Progenitor cell of endocrine pancreas (in vitro differentiated cells): Measurements from ENCODE around the gene ADK. TPM values are rescaled to one million over a fixed set of nuclear protein-coding genes. Genes with fewer than 3 reads are reported as not detected.

Experiments used
- DNase-seq: peaks from one replicate; pipeline ENCODE4 v3.0.0; 2021; ENCODE audit warnings: low spot score; ENCODE audit not compliant: unreplicated experiment
- H3K27ac Mint-ChIP-seq: 2 replicates; pipeline ENCODE4 v1.8.0; 2021; ENCODE audit warnings: mild to moderate bottlenecking, moderate library complexity, mixed read lengths
- H3K27me3 Mint-ChIP-seq: 2 replicates; pipeline ENCODE4 v1.8.0; 2021; ENCODE audit warnings: mixed read lengths
- H3K36me3 Mint-ChIP-seq: 2 replicates; pipeline ENCODE4 v1.8.0; 2022; ENCODE audit warnings: mixed read lengths; ENCODE audit not compliant: insufficient read depth
- H3K4me1 Mint-ChIP-seq: 2 replicates; pipeline ENCODE4 v1.8.0; 2021; ENCODE audit warnings: low read depth, mixed read lengths
- H3K4me3 Mint-ChIP-seq: 2 replicates; pipeline ENCODE4 v1.8.0; 2021; ENCODE audit warnings: low read depth, mild to moderate bottlenecking, moderate library complexity, mixed read lengths
- H3K9me3 Mint-ChIP-seq: 2 replicates; pipeline ENCODE4 v1.8.0; 2021; ENCODE audit warnings: low read depth, mixed read lengths
- CTCF ChIP-seq: fragments of 200-600 bp; sonication (generic); IDR thresholded peaks from one replicate; pipeline ENCODE4 v1.5.0; 2021; ENCODE audit warnings: antibody characterized with exemption, mild to moderate bottlenecking; ENCODE audit not compliant: unreplicated experiment
- total RNA-seq: library from RNA; stranded (reverse); gene quantifications from 2 replicates; pipeline ENCODE4 v1.2.1, GENCODE V29; 2021

The ADK gene
- total RNA-seq, 1 donor from 2014 or later, result 20.7 TPM

- Mint-ChIP-seq H3K9me3 (peaks cover 3% of the 10 kb centered on the region), H3K4me1 (peaks cover 10% of the 10 kb centered on the region), H3K27me3 (no peaks in the 10 kb centered on the region), H3K4me3 (no peak overlapping the region), H3K36me3 (peaks cover 4% of the 10 kb centered on the region), H3K27ac (no peak overlapping the region)
- DNase-seq, result no peak
- TF ChIP-seq CTCF, result no peak
These were observed 282.0 kb downstream of the ADK start for GRCh38 chr10:74432841-74433594.

- peaks cover 3% of the 10 kb centered on the region for H3K9me3 Mint-ChIP-seq
- H3K27ac Mint-ChIP-seq, result no peak overlapping the region
These were observed 282.6 kb downstream of the ADK start for GRCh38 chr10:74433595-74433956.

GRCh38 chr10:74433993-74434392 is 283.0 kb downstream of the ADK start:
- peaks cover 10% of the 10 kb centered on the region for H3K4me1 Mint-ChIP-seq

More at GRCh38 chr10:74433595-74433956, 282.6 kb downstream of the ADK start:
- H3K27me3 Mint-ChIP-seq, result no peaks in the 10 kb centered on the region
- no peak for TF ChIP-seq CTCF
- H3K36me3 Mint-ChIP-seq, result peaks cover 4% of the 10 kb centered on the region
- DNase-seq, result no peak
- peaks cover 10% of the 10 kb centered on the region for H3K4me1 Mint-ChIP-seq
- no peak overlapping the region for H3K4me3 Mint-ChIP-seq

GRCh38 chr10:74434547-74434946 is 283.5 kb downstream of the ADK start:
- DNase-seq, result no peak
- no peak overlapping the region for H3K4me3 Mint-ChIP-seq
- peaks cover 10% of the 10 kb centered on the region for H3K4me1 Mint-ChIP-seq
- no peak for TF ChIP-seq CTCF
- H3K36me3 Mint-ChIP-seq, result peaks cover 4% of the 10 kb centered on the region
- H3K27me3 Mint-ChIP-seq, result no peaks in the 10 kb centered on the region
- no peak overlapping the region for H3K27ac Mint-ChIP-seq
- H3K9me3 Mint-ChIP-seq, result peaks cover 3% of the 10 kb centered on the region

More at GRCh38 chr10:74433993-74434392, 283.0 kb downstream of the ADK start:
- DNase-seq, result no peak
- Mint-ChIP-seq H3K27ac (no peak overlapping the region), H3K27me3 (no peaks in the 10 kb centered on the region), H3K9me3 (peaks cover 3% of the 10 kb centered on the region), H3K36me3 (peaks cover 4% of the 10 kb centered on the region), H3K4me3 (no peak overlapping the region)
- TF ChIP-seq CTCF, result no peak

DNA sequence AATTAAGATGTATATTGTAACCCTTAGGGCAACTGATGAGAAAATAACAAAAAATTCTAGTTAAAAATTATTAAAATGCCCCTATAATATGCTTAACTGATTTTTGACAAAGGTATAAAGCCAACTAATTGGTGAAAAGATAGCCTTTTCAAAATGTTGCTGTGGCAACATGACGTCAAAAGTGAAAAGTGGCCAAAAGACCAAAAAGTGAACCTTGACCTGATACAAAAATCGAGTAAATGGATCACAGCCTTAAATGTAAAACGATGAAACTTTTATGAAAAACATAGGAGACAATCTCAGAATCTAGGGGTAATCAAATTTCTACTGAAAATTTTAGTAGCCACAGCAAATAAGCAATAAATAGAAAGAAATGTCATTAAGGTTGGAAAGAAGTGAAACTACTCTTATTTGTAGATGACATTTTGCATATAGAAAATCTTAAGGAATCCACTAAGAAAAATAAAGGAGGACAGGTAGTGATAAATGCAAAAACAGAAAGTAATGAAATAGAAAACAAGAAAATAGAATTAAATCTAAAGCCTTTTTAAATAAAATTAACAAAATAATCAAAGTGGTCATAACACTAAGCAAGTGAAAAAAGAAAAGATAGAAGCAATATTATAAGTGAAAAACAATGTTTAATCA is 285.6 kb downstream of the ADK start:
- Mint-ChIP-seq H3K36me3 (no peaks in the 10 kb centered on the region), H3K4me1 (peaks cover 10% of the 10 kb centered on the region), H3K27ac (no peak overlapping the region)

More for the DNA sequence above, 285.6 kb downstream of the ADK start:
- no peak for TF ChIP-seq CTCF
- Mint-ChIP-seq H3K27me3 (no peaks in the 10 kb centered on the region), H3K4me3 (no peak overlapping the region), H3K9me3 (no peaks in the 10 kb centered on the region)
- no peak for DNase-seq
